ENCODE data around the gene ACOX1. TPM values are rescaled to one million over a fixed set of nuclear protein-coding genes. Genes with fewer than 3 reads are reported as not detected.

The ACOX1 gene
- total and polyA plus RNA-seq, 2 experiments from 2014 or later, result 36.0 to 93.6 TPM

DNA sequence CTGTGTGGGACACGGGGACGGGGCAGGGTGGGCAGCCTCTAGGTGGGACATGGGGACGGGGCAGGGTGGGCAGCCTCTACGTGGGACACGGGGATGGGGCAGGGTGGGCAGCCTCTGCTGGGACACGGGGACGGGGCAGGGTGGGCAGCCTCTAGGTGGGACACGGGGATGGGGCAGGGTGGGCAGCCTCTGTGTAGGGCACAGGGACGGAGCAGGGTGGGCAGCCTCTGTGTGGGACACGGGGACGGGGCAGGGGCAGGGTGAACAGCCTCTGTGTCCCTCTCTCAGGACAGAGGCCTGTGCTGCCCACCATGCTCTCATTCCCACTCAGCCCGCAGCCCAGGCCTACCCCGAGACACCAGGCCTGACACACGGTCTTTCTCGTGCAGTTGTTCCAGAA is 57.4 kb downstream of the ACOX1 start:
- H3K4me1 ChIP-seq (ENCODE audit: insufficient read depth), result no peaks in the 10 kb centered on the region
- H3K27ac ChIP-seq, result no peak overlapping the region
- no peaks in the 10 kb centered on the region for H3K36me3 ChIP-seq (replicated peaks; ENCODE audit: insufficient read depth, low read depth)
- H3K27me3 ChIP-seq, result no peaks in the 10 kb centered on the region
- no peaks in the 10 kb centered on the region for H3K9me2 ChIP-seq (replicated peaks; ENCODE audit: insufficient read depth)
- H3K9me3 ChIP-seq (ENCODE audit: low read depth), result no peaks in the 10 kb centered on the region
- no peak overlapping the region for H2AFZ ChIP-seq
- no peak for DNase-seq (ENCODE audit: low spot score)
- TF ChIP-seq EZH2phosphoT487 (IDR thresholded peaks at IDR 0.05; ENCODE audit: low read depth, severe bottlenecking, unreplicated experiment) (no peak), EZH2 (IDR thresholded peaks at IDR 0.05; ENCODE audit: borderline replicate concordance) (no peak)
- TF ChIP-seq, protein P1, sequence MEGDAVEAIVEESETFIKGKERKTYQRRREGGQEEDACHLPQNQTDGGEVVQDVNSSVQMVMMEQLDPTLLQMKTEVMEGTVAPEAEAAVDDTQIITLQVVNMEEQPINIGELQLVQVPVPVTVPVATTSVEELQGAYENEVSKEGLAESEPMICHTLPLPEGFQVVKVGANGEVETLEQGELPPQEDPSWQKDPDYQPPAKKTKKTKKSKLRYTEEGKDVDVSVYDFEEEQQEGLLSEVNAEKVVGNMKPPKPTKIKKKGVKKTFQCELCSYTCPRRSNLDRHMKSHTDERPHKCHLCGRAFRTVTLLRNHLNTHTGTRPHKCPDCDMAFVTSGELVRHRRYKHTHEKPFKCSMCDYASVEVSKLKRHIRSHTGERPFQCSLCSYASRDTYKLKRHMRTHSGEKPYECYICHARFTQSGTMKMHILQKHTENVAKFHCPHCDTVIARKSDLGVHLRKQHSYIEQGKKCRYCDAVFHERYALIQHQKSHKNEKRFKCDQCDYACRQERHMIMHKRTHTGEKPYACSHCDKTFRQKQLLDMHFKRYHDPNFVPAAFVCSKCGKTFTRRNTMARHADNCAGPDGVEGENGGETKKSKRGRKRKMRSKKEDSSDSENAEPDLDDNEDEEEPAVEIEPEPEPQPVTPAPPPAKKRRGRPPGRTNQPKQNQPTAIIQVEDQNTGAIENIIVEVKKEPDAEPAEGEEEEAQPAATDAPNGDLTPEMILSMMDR (IDR thresholded peaks at IDR 0.05; ENCODE audit: poor library complexity), result no peak
- no peak overlapping the region for H3K4me2 ChIP-seq
- H3K79me2 ChIP-seq, result no peaks in the 10 kb centered on the region
- 91% methylated on average over 5 of the region's 15 CpGs for WGBS (ENCODE audit: low lambda C conversion rate, missing lambda C conversion rate)
- no peaks in the 10 kb centered on the region for H4K20me1 ChIP-seq (ENCODE audit: insufficient read depth, poor library complexity, severe bottlenecking)
- no peak overlapping the region for H3K4me3 ChIP-seq

DNA sequence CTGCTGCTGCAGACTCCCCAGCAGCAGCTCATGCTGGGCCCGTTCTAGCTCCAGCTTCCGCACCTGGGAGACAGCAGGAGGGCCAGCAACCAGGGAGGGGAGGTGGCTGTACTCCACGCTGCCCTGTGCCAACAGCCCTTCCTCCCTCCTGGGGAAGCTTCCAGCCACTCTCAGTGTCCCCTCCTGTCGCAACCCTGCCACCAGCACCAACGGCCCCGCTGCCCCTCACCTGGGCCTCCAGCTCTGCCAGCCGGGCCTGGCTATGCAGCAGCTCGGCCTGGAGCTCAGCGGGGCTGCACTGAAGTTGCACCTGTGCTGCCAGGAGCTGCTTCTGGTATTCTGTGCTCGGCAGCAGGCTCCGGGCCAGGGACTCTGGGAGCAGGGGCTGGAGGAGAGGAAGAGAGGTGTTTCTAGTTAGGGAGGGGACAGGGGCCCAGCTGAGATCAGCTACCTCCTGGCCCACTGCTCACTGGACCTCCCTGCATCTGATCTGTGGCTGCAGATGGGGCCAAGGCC is 58.9 kb downstream of the ACOX1 start:
- Histone ChIP-seq H3K4me2 (no peak overlapping the region), H3K36me3 (replicated peaks; ENCODE audit: insufficient read depth, low read depth) (no peaks in the 10 kb centered on the region), H3K9me3 (ENCODE audit: low read depth) (no peaks in the 10 kb centered on the region), H3K4me1 (ENCODE audit: insufficient read depth) (no peaks in the 10 kb centered on the region), H2AFZ (no peak overlapping the region), H3K79me2 (no peaks in the 10 kb centered on the region), H3K27ac (no peak overlapping the region), H3K27me3 (no peaks in the 10 kb centered on the region), H4K20me1 (ENCODE audit: insufficient read depth, poor library complexity, severe bottlenecking) (no peaks in the 10 kb centered on the region), H3K4me3 (no peak overlapping the region), H3K9me2 (replicated peaks; ENCODE audit: insufficient read depth) (no peaks in the 10 kb centered on the region)
- TF ChIP-seq, protein P1 (IDR thresholded peaks at IDR 0.05; ENCODE audit: poor library complexity), result no peak
- TF ChIP-seq EZH2phosphoT487 (IDR thresholded peaks at IDR 0.05; ENCODE audit: low read depth, severe bottlenecking, unreplicated experiment) (no peak), EZH2 (IDR thresholded peaks at IDR 0.05; ENCODE audit: borderline replicate concordance) (no peak)
- WGBS (ENCODE audit: low lambda C conversion rate, missing lambda C conversion rate), result 88% methylated on average over 11 of the region's 11 CpGs
- DNase-seq (ENCODE audit: low spot score), result no peak

DNA sequence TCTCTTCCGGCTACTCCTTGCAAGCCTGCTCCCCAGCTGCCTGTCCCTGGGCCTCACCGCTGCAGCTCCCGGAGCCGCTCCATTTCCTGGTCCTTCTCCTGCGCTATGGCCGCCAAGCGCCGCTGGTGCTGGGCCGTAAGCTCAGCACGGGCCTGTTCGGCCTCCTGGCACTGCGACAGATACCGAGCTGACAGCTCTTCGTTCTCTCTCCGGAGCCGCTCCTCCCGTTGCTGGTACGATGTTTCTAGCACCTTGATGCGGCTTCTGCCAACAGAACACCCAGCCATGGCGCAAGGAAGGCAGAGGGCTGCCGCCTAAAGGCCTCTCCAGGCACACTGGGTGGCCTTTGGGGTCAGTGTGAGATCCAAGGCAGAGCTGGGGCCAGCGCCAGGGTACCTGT is 59.4 kb downstream of the ACOX1 start:
- Histone ChIP-seq H3K4me3 (no peak overlapping the region), H2AFZ (no peak overlapping the region), H4K20me1 (ENCODE audit: insufficient read depth, poor library complexity, severe bottlenecking) (no peaks in the 10 kb centered on the region), H3K4me2 (no peak overlapping the region), H3K36me3 (replicated peaks; ENCODE audit: insufficient read depth, low read depth) (no peaks in the 10 kb centered on the region), H3K4me1 (ENCODE audit: insufficient read depth) (no peaks in the 10 kb centered on the region), H3K27ac (no peak overlapping the region), H3K9me2 (replicated peaks; ENCODE audit: insufficient read depth) (no peaks in the 10 kb centered on the region), H3K79me2 (no peaks in the 10 kb centered on the region), H3K9me3 (ENCODE audit: low read depth) (no peaks in the 10 kb centered on the region), H3K27me3 (no peaks in the 10 kb centered on the region)
- TF ChIP-seq EZH2phosphoT487 (IDR thresholded peaks at IDR 0.05; ENCODE audit: low read depth, severe bottlenecking, unreplicated experiment) (no peak), EZH2 (IDR thresholded peaks at IDR 0.05; ENCODE audit: borderline replicate concordance) (no peak)
- TF ChIP-seq, protein P1 (IDR thresholded peaks at IDR 0.05; ENCODE audit: poor library complexity), result no peak
- no peak for DNase-seq (ENCODE audit: low spot score)
- 96% methylated on average over 22 of the region's 22 CpGs for WGBS (ENCODE audit: low lambda C conversion rate, missing lambda C conversion rate)

Data from hepatocyte (in vitro differentiated cells).